H1 (cell line): ENCODE results near the gene ADAMTSL2. TPM values are rescaled to one million over a fixed set of nuclear protein-coding genes. Genes with fewer than 3 reads are reported as not detected.

Experiments used
- CREB1 ChIP-seq: IDR thresholded peaks from 2 replicates; pipeline ENCODE4 v1.6.1; 2012; ENCODE audit warnings: inconsistent platforms
- FOSL1 ChIP-seq: IDR thresholded peaks from 2 replicates; pipeline ENCODE4 v1.6.1; 2011; ENCODE audit warnings: mild to moderate bottlenecking, low read depth, low read length, moderate library complexity; ENCODE audit not compliant: insufficient read depth
- GABPA ChIP-seq: IDR thresholded peaks from 2 replicates; pipeline ENCODE4 v1.6.1; 2011; ENCODE audit warnings: mild to moderate bottlenecking, low read length, moderate library complexity, borderline replicate concordance; ENCODE audit not compliant: insufficient read depth
- YY1 ChIP-seq: IDR thresholded peaks from 2 replicates; pipeline ENCODE4 v1.6.1; 2011; ENCODE audit warnings: low read depth, mild to moderate bottlenecking, low read length
- polyA plus RNA-seq, 7 experiments: library from polyadenylated mRNA; depleted of rRNA in 3 of 7; stranded (reverse) in 5 of 7; unstranded in 2 of 7; fragments of >200 nt in 5 of 7; fragments of 200-250 nt in 2 of 7; gene quantifications; 1 replicate in 5 of 7; 2 replicates in 1 of 7; 4 replicates in 1 of 7; pipeline versions ENCODE4 v1.2.1 to v1.2.3, GENCODE V29; 2011 to 2013; ENCODE audit warnings: missing spikeins in 2 of 7, mixed read lengths in 2 of 7
- total RNA-seq: library from RNA; stranded (reverse); fragmentation: NEBNext Ultra II Directional; extraction: Animal tissue kit (Norgen Biotek cat#: 25700); gene quantifications from 2 replicates; pipeline ENCODE4 v1.2.1, GENCODE V29; 2021
- TF ChIP-seq, protein P1 (sequence below): IDR thresholded peaks from 2 replicates; pipeline ENCODE4 v1.6.1; 2012; ENCODE audit warnings: inconsistent platforms
- TF ChIP-seq, protein P2 (sequence below), 3 experiments: IDR thresholded peaks; 1 replicate in 2 of 3; 2 replicates in 1 of 3; pipeline versions ENCODE4 v1.5.1 to v1.6.1; 2011; ENCODE audit warnings: low read length in 3 of 3, mild to moderate bottlenecking in 3 of 3, inconsistent platforms in 2 of 3, low read depth in 1 of 3, moderate library complexity in 1 of 3; ENCODE audit not compliant: insufficient read depth in 1 of 3; ENCODE audit errors: control extremely low read depth in 1 of 3

Gene ADAMTSL2
- total and polyA plus RNA-seq, 2 of the 8 experiments (the other 6 are each of a cell fraction or from before 2014, with no cell fraction given): 0.74 to 0.76 TPM

DNA sequence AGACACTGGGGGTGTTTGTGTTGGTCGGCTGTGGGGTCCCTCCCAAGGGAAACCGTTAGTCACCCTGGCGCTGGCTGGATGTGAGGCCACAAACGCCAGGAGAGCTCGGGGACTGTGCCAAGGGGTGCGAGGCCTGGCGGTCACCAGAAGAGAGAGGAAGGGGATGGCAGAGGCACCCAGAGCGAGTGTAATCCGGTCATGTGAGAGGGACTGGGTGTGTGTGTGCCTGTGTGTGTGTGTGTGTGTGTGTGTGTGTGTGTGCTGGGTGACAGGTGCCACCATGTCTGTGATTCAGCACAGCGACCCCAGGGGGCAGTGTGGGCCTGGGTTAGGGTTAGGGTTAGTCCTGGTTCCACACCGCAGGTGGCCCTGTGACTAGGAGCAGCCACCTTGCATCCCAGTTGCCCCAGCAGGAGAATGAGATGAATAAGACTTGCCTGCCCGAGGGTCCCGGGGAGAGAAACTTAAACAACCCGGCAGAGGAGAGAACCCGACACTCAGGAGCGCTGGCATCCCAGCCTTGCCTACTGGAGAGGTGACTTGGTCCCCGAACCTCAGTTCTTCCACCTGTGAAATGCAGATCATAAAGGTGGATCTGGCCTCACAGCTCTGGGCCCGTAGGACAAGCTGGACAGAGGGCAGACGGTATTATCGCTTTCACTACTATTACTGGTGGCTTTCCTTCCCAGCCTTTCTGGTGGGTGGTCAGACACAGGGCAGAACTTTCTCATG lies 1.4 kb upstream of the ADAMTSL2 start (continued):
- TF ChIP-seq, protein P1, sequence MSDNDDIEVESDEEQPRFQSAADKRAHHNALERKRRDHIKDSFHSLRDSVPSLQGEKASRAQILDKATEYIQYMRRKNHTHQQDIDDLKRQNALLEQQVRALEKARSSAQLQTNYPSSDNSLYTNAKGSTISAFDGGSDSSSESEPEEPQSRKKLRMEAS: peak; percentile 69
- TF ChIP-seq GABPA (peak; percentile 39; the same call in 1 of the 2 replicates), CREB1 (0 out of 2 replicates have a peak, but pooled peaks have one; percentile 54), YY1 (peak; percentile 35; the same call in 1 of the 2 replicates), FOSL1 (no peak)
- TF ChIP-seq, protein P2, sequence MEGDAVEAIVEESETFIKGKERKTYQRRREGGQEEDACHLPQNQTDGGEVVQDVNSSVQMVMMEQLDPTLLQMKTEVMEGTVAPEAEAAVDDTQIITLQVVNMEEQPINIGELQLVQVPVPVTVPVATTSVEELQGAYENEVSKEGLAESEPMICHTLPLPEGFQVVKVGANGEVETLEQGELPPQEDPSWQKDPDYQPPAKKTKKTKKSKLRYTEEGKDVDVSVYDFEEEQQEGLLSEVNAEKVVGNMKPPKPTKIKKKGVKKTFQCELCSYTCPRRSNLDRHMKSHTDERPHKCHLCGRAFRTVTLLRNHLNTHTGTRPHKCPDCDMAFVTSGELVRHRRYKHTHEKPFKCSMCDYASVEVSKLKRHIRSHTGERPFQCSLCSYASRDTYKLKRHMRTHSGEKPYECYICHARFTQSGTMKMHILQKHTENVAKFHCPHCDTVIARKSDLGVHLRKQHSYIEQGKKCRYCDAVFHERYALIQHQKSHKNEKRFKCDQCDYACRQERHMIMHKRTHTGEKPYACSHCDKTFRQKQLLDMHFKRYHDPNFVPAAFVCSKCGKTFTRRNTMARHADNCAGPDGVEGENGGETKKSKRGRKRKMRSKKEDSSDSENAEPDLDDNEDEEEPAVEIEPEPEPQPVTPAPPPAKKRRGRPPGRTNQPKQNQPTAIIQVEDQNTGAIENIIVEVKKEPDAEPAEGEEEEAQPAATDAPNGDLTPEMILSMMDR (IDR thresholded peaks at IDR 0.05; ENCODE audit: control extremely low read depth in 1 of 3, insufficient read depth in 1 of 3, low read depth in 1 of 3, low read length in 3 of 3): peak in 2 of 3 experiments; percentile 82 to 89; a peak in 3 of 4 replicates
